Loucy (cell line): Measurements from ENCODE around the gene FANCM.
A peak's percentile ranks its signal among the peaks of the same experiment; 100 is the strongest.

Experiments used
- H2AFZ ChIP-seq: fragments of 200-600 bp; sonication (generic); 2 replicates; pipeline ENCODE4 v1.6.0; 2016; ENCODE audit warnings: antibody characterized with exemption, mild to moderate bottlenecking, low read length, moderate library complexity
- H3F3A ChIP-seq: fragments of 200-600 bp; 2 replicates; pipeline ENCODE4 v1.6.0; 2016; ENCODE audit warnings: antibody characterized with exemption, low read depth, mild to moderate bottlenecking
- H3K27me3 ChIP-seq: fragments of 200-600 bp; sonication (generic); 2 replicates; pipeline ENCODE4 v1.6.1; 2014; ENCODE audit warnings: low read length, mild to moderate bottlenecking; ENCODE audit not compliant: insufficient read depth, poor library complexity, severe bottlenecking
- H3K36me3 ChIP-seq: fragments of 200-600 bp; sonication (generic); 2 replicates; pipeline ENCODE4 v1.6.1; 2016; ENCODE audit warnings: low read length; ENCODE audit not compliant: insufficient read depth
- H3K4me1 ChIP-seq: fragments of 200-600 bp; sonication (generic); 2 replicates; pipeline ENCODE4 v1.5.1; 2014; ENCODE audit warnings: low read length, mild to moderate bottlenecking; ENCODE audit not compliant: insufficient read depth, poor library complexity, severe bottlenecking
- H3K4me2 ChIP-seq: fragments of 200-600 bp; sonication (generic); 2 replicates; pipeline ENCODE4 v1.6.0; 2014; ENCODE audit warnings: antibody characterized with exemption, low read length, low read depth, mild to moderate bottlenecking; ENCODE audit not compliant: poor library complexity, severe bottlenecking
- H3K4me3 ChIP-seq: fragments of 200-600 bp; sonication (generic); 2 replicates; pipeline ENCODE4 v1.5.1; 2014; ENCODE audit warnings: low read length, mild to moderate bottlenecking, mixed read lengths; ENCODE audit not compliant: poor library complexity, severe bottlenecking
- H3K79me2 ChIP-seq: fragments of 200-600 bp; sonication (generic); 2 replicates; pipeline ENCODE4 v1.6.1; 2014; ENCODE audit warnings: low read length; ENCODE audit not compliant: insufficient read depth
- H3K9ac ChIP-seq: fragments of 200-600 bp; sonication (generic); 2 replicates; pipeline ENCODE4 v1.6.0; 2014; ENCODE audit warnings: mild to moderate bottlenecking, low read depth, low read length, moderate library complexity; ENCODE audit not compliant: poor library complexity, severe bottlenecking
- H3K9me2 ChIP-seq: fragments of 200-600 bp; sonication (generic); replicated peaks from 2 replicates; pipeline ENCODE4 v1.6.1; 2016; ENCODE audit warnings: low read depth, low read length, mixed read lengths
- H3K9me3 ChIP-seq: fragments of 200-600 bp; sonication (generic); 2 replicates; pipeline ENCODE4 v1.6.1; 2014; ENCODE audit warnings: mild to moderate bottlenecking, antibody characterized with exemption, low read length, low read depth; ENCODE audit not compliant: insufficient read depth
- H4K20me1 ChIP-seq: fragments of 200-600 bp; sonication (generic); 2 replicates; pipeline ENCODE4 v1.6.0; 2014; ENCODE audit warnings: antibody characterized with exemption, low read length, mild to moderate bottlenecking; ENCODE audit not compliant: insufficient read depth, poor library complexity, severe bottlenecking
- EZH2phosphoT487 ChIP-seq: fragments of 200-600 bp; IDR thresholded peaks from 2 replicates; pipeline ENCODE4 v1.6.1; 2018; ENCODE audit warnings: antibody characterized with exemption, mild to moderate bottlenecking, moderate library complexity, borderline replicate concordance
- TF ChIP-seq, protein P1 (sequence below): fragments of 200-600 bp; sonication (generic); conservative IDR thresholded peaks from 2 replicates; pipeline ENCODE4 v1.5.1; 2014; ENCODE audit warnings: mild to moderate bottlenecking, antibody characterized with exemption, low read length

The FANCM gene, protein sequence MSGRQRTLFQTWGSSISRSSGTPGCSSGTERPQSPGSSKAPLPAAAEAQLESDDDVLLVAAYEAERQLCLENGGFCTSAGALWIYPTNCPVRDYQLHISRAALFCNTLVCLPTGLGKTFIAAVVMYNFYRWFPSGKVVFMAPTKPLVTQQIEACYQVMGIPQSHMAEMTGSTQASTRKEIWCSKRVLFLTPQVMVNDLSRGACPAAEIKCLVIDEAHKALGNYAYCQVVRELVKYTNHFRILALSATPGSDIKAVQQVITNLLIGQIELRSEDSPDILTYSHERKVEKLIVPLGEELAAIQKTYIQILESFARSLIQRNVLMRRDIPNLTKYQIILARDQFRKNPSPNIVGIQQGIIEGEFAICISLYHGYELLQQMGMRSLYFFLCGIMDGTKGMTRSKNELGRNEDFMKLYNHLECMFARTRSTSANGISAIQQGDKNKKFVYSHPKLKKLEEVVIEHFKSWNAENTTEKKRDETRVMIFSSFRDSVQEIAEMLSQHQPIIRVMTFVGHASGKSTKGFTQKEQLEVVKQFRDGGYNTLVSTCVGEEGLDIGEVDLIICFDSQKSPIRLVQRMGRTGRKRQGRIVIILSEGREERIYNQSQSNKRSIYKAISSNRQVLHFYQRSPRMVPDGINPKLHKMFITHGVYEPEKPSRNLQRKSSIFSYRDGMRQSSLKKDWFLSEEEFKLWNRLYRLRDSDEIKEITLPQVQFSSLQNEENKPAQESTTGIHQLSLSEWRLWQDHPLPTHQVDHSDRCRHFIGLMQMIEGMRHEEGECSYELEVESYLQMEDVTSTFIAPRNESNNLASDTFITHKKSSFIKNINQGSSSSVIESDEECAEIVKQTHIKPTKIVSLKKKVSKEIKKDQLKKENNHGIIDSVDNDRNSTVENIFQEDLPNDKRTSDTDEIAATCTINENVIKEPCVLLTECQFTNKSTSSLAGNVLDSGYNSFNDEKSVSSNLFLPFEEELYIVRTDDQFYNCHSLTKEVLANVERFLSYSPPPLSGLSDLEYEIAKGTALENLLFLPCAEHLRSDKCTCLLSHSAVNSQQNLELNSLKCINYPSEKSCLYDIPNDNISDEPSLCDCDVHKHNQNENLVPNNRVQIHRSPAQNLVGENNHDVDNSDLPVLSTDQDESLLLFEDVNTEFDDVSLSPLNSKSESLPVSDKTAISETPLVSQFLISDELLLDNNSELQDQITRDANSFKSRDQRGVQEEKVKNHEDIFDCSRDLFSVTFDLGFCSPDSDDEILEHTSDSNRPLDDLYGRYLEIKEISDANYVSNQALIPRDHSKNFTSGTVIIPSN (N-terminal part only)

DNA sequence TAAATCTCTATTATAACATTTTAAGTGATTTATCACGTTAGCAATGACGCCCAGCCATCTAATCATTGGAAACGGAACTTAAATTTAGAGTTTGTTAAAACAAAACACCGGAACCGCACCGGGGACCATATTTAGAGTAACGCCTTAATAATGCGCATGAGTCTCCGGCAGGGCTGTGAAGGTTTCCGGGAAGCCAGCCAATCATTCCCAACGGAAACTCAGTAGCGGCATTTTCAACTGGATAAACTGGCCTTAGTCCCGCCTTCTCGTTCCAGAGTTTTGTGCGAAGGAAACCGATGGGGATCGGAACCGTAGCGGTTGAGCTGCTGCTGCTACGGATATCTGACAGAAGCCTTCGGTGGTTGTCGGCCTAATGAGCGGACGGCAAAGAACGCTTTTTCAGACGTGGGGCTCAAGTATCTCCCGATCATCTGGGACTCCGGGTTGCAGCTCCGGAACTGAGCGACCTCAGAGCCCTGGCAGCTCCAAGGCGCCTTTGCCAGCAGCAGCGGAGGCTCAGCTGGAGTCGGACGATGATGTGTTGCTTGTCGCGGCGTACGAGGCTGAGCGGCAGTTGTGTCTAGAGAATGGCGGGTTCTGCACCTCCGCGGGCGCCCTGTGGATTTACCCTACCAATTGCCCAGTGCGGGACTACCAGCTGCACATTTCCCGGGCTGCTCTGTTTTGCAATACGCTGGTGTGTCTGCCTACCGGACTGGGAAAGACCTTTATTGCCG, at the start of gene FANCM:
Gene FANCM, plus strand, starts transcription at position 272 of the 737 bp plus-strand sequence. Its CDS starts 102 bp downstream, at position 374.
- Histone ChIP-seq H3K79me2 (peaks cover 80% of the 10 kb centered on the region), H3K4me3 (peak within 1 kb of the TSS; percentile 98), H3K9me2 (no peaks in the 10 kb centered on the region), H3K4me1 (peaks cover 49% of the 10 kb centered on the region), H3F3A (peaks cover 4% of the 10 kb centered on the region; the same call in 1 of the 2 replicates), H3K9me3 (no peaks in the 10 kb centered on the region), H2AFZ (peak within 1 kb of the TSS; percentile 98), H3K4me2 (peak within 1 kb of the TSS; percentile 95), H3K27me3 (no peaks in the 10 kb centered on the region), H4K20me1 (peaks cover 34% of the 10 kb centered on the region), H3K36me3 (no peaks in the 10 kb centered on the region), H3K9ac (peak within 1 kb of the TSS; percentile 87)
- TF ChIP-seq EZH2phosphoT487: no peak
- TF ChIP-seq, protein P1, sequence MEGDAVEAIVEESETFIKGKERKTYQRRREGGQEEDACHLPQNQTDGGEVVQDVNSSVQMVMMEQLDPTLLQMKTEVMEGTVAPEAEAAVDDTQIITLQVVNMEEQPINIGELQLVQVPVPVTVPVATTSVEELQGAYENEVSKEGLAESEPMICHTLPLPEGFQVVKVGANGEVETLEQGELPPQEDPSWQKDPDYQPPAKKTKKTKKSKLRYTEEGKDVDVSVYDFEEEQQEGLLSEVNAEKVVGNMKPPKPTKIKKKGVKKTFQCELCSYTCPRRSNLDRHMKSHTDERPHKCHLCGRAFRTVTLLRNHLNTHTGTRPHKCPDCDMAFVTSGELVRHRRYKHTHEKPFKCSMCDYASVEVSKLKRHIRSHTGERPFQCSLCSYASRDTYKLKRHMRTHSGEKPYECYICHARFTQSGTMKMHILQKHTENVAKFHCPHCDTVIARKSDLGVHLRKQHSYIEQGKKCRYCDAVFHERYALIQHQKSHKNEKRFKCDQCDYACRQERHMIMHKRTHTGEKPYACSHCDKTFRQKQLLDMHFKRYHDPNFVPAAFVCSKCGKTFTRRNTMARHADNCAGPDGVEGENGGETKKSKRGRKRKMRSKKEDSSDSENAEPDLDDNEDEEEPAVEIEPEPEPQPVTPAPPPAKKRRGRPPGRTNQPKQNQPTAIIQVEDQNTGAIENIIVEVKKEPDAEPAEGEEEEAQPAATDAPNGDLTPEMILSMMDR: no peak

DNA sequence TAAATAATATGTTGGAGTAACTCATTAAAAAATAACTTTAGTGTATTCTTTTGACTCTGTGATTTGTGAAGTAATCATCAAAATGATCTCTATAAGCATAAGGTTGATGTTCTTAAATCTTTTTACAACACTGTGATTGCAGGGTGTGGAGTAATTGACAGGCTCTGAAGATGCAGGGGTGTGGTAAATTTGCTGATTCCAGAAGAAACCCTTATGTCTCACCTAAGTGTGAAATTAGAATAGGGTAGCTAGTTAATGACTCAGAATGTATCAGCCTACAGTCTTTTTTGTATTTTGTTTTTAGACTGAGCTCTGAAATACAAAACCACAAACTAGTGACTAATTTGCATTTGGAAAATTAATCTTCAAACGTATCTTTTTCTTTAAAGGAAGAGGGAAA, 45.9 kb upstream of the FANCM start:
- H3K4me2 ChIP-seq: peak overlapping the region; percentile 100

More for the DNA sequence above, 45.9 kb upstream of the FANCM start:
- H4K20me1 ChIP-seq: peaks cover 74% of the 10 kb centered on the region
- H3K9me3 ChIP-seq: no peaks in the 10 kb centered on the region
- H3K4me1 ChIP-seq: peaks cover 63% of the 10 kb centered on the region
- peaks cover 95% of the 10 kb centered on the region for H3K79me2 ChIP-seq
- H3K9me2 ChIP-seq: no peaks in the 10 kb centered on the region
- 0 out of 2 replicates have a peak, but pooled peaks cover 2% of the 10 kb centered on the region for H3K36me3 ChIP-seq
- no peaks in the 10 kb centered on the region for H3F3A ChIP-seq
- no peak for TF ChIP-seq EZH2phosphoT487
- TF ChIP-seq, protein P1: no peak
- H3K9ac ChIP-seq: no peak overlapping the region
- peak overlapping the region; percentile 42 for H3K4me3 ChIP-seq
- H2AFZ ChIP-seq: no peak overlapping the region
- H3K27me3 ChIP-seq: no peaks in the 10 kb centered on the region
